GM12875 (cell line): ENCODE data around the gene DUSP9.

Source experiments
- H3K4me3 ChIP-seq: one replicate; pipeline ENCODE4 v1.5.1; 2011; ENCODE audit warnings: low read depth, low read length, control low read depth
- TF ChIP-seq, protein P1 (sequence below): IDR thresholded peaks from 2 replicates; pipeline ENCODE4 v1.5.1; 2011; ENCODE audit warnings: low read depth, mild to moderate bottlenecking, control low read depth, inconsistent platforms, low read length, moderate library complexity, borderline replicate concordance; ENCODE audit not compliant: insufficient read depth

The DUSP9 gene

DNA sequence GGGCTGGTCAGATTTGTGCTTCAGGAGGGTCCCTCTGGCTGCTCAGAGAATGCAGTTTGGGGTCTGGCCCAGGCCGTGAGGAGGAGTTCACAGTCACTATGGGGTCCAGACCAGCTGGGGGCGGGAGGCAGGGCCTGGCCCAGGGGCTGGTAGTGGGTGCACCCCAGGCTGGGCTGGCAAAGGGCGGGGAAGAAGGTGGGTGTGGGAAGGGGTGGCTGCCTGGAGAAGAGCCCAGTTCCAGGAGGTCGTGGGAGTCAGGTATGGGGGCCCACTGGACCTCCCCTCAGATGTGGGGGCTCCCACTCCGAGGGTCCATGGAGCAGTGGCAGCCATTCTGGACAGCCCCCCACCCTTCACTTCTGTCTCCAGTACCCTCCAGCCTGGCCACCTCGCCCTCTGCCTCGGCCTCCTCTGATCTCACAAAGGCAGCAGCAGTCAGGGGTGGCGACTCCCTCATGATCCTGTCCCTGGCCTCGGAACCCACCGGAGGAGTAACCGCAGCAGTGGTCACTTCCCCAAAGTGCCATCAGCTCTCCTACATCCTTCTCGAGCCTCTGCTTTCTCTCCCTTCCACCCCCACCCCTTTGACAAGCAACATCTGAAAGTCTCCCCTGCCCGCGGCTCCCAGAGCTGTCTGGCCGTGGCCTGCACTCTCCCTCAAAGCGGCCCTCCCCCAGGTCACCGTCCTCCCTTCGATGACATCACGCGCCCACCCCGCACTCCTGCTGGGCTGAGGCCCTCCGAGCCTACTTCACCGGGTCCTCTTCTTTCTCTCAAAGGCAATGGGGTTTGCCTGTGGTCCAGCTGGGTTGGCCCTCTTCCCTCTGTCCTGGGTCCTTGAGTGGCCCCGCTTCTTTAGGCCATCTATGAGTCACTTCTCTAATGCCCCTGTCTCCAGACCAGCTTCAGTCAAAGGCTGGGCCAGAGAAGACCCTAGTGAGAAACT lies 39.0 kb downstream of the DUSP9 start:
- TF ChIP-seq, protein P1, sequence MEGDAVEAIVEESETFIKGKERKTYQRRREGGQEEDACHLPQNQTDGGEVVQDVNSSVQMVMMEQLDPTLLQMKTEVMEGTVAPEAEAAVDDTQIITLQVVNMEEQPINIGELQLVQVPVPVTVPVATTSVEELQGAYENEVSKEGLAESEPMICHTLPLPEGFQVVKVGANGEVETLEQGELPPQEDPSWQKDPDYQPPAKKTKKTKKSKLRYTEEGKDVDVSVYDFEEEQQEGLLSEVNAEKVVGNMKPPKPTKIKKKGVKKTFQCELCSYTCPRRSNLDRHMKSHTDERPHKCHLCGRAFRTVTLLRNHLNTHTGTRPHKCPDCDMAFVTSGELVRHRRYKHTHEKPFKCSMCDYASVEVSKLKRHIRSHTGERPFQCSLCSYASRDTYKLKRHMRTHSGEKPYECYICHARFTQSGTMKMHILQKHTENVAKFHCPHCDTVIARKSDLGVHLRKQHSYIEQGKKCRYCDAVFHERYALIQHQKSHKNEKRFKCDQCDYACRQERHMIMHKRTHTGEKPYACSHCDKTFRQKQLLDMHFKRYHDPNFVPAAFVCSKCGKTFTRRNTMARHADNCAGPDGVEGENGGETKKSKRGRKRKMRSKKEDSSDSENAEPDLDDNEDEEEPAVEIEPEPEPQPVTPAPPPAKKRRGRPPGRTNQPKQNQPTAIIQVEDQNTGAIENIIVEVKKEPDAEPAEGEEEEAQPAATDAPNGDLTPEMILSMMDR: no peak
- no peak overlapping the region for H3K4me3 ChIP-seq

DNA sequence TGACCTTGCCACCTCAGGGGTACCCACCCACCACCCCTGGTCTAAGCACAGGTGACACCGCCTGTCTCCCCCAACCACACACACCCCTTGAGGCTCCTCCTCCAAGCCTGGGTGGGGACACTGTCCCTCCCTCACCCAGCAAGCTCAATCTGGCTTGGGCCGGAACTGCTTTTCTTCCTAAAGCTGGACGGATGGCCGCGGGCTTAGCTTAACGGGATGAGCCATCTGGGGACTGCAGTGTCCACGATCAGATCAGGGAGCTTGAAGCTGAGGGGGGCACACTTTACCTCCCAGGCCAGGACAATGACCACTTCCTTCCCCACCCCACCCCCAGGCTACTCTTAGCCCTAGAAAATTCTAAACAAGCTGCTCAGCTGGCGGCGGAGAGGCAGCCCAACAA lies 39.7 kb downstream of the DUSP9 start:
- H3K4me3 ChIP-seq: no peak overlapping the region
- TF ChIP-seq, protein P1: no peak

GRCh38 chrX:153687121-153688039 lies 40.4 kb downstream of the DUSP9 start, which contains the start of gene SLC6A8:
SLC6A8 (plus strand) TSS chrX:153687926; CDS start chrX:153688575, 649 bp downstream.
- TF ChIP-seq, protein P1: peak; percentile 47
- H3K4me3 ChIP-seq: no peak within 1 kb of the TSS

DNA sequence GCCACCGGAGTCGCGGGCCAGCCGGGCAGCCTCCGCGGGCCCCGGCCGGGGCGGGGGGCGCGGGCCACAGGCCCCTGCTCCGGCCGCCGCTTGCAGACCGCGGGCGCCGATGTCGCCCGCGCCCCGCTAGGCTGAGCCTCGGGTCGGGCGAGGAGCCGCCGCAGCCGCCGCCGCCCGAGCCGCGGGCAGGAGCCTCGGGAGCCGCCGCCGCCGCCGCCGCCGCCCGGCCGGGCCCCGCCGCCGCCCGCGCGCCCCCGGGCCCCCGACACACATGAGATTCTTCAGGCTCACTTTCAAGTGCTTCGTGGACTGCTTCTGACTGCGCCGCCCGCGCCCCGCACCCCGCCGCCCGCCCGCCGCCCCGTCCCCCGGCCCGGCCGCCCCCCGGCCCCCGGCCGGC lies 41.1 kb downstream of the DUSP9 start:
- no peak overlapping the region for H3K4me3 ChIP-seq
- TF ChIP-seq, protein P1: no peak

DNA sequence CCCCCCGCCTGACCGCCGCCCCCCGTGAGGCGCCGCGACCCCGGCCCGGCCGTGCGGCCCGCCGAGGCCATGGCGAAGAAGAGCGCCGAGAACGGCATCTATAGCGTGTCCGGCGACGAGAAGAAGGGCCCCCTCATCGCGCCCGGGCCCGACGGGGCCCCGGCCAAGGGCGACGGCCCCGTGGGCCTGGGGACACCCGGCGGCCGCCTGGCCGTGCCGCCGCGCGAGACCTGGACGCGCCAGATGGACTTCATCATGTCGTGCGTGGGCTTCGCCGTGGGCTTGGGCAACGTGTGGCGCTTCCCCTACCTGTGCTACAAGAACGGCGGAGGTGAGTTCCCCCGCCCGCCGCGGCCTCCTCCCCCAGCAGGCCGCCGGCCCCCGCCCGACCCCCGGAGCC lies 41.5 kb downstream of the DUSP9 start:
- H3K4me3 ChIP-seq: no peak overlapping the region

DNA sequence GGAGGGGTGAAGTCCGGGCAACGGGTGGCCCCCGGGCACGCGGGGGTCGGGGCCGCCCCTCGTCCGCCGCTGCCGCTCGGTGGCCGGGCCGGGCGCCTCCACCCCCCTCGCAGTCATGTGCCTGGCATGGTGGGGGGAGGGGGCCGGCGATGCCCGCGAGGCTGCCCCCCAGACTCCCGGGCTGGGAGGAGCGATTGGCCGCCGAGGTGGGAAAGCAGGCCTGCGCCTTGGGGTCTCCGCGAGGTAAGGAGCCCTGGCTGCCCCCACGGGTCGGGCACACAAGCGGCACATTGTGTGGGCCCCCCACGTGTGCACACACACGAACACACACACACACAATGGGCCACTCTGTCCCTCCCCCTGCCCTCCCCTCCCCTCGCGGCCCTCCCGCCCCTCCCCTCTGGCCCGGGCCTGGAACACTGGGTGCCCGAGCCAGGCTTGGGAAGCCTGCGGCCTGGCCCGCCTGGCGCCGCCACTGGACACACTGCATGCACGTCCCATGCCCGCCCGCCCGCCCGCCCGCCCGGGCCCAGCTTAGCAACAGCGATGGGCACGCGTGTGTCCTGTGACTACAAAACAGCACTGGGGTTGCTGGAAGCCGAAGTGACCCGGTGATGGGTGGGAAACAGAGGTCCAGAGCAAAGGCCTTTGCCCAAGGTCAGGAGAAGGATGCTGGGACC lies 42.0 kb downstream of the DUSP9 start:
- TF ChIP-seq, protein P1: no peak
- no peak overlapping the region for H3K4me3 ChIP-seq

More for the DNA sequence above, 41.5 kb downstream of the DUSP9 start:
- TF ChIP-seq, protein P1: no peak
